HFFc6 (cell line): ENCODE results near the gene FBXO2. TPM values are rescaled to one million over a fixed set of nuclear protein-coding genes. Genes with fewer than 3 reads are reported as not detected.
"Not testable (repeated sequence)": the region's sequence is repeated elsewhere in the genome, so short reads cannot be mapped to it uniquely, and the experiment has no call there.

Source experiments
- DNase-seq: peaks from one replicate; pipeline ENCODE4 v3.0.0-alpha.2; 2018
- H3K27ac Mint-ChIP-seq: 2 replicates; pipeline ENCODE4 v1.8.0; 2020; ENCODE audit warnings: mild to moderate bottlenecking, mixed read lengths
- H3K27me3 Mint-ChIP-seq: 2 replicates; pipeline ENCODE4 v1.8.0; 2021; ENCODE audit warnings: mild to moderate bottlenecking, moderate library complexity, mixed read lengths; ENCODE audit not compliant: insufficient read depth
- H3K36me3 Mint-ChIP-seq: 2 replicates; pipeline ENCODE4 v1.8.0; 2021; ENCODE audit warnings: low read depth, mixed read lengths
- H3K4me1 Mint-ChIP-seq: 2 replicates; pipeline ENCODE4 v1.8.0; 2020; ENCODE audit warnings: low read depth, mixed read lengths
- H3K4me3 Mint-ChIP-seq: 2 replicates; pipeline ENCODE4 v1.8.0; 2020; ENCODE audit warnings: mild to moderate bottlenecking, moderate library complexity, mixed read lengths
- H3K9me3 Mint-ChIP-seq: 2 replicates; pipeline ENCODE4 v1.8.0; 2020; ENCODE audit warnings: mild to moderate bottlenecking, mixed read lengths
- CTCF ChIP-seq: fragments of 200-600 bp; sonication (generic); IDR thresholded peaks from 2 replicates; pipeline ENCODE4 v1.5.0; 2021; ENCODE audit warnings: antibody characterized with exemption, mild to moderate bottlenecking
- total RNA-seq, 6 experiments: library from RNA; stranded (reverse); fragmentation: NEBNext Ultra II Directional; extraction: Animal tissue kit (Norgen Biotek cat#: 25700); gene quantifications; 2 replicates in 1 of 6; 3 replicates in 5 of 6; pipeline ENCODE4 v1.2.3, GENCODE V29; 2021

The FBXO2 gene
- total RNA-seq, 6 experiments from 2014 or later = 0.66 to 1.7 (median 0.78) TPM

- TF ChIP-seq CTCF = no peak
- peaks cover 41% of the 10 kb centered on the region for H3K27me3 Mint-ChIP-seq
- no peaks in the 10 kb centered on the region for H3K4me1 Mint-ChIP-seq
- no peak overlapping the region for H3K4me3 Mint-ChIP-seq
- H3K36me3 Mint-ChIP-seq = no peaks in the 10 kb centered on the region
- H3K9me3 Mint-ChIP-seq = no peaks in the 10 kb centered on the region; the same call in 1 of the 2 replicates
- DNase-seq = no peak
- no peak overlapping the region for H3K27ac Mint-ChIP-seq
These were observed 37.5 kb downstream of the FBXO2 start for GRCh38 chr1:11616766-11617165.

- no peak for DNase-seq
- Mint-ChIP-seq H3K36me3 (no peaks in the 10 kb centered on the region), H3K27ac (no peak overlapping the region), H3K4me1 (no peaks in the 10 kb centered on the region), H3K4me3 (no peak overlapping the region), H3K9me3 (no peaks in the 10 kb centered on the region; the same call in 1 of the 2 replicates), H3K27me3 (peaks cover 35% of the 10 kb centered on the region)
- no peak for TF ChIP-seq CTCF
These were observed 39.1 kb downstream of the FBXO2 start for GRCh38 chr1:11615090-11615489.

- Mint-ChIP-seq H3K27me3 (peaks cover 39% of the 10 kb centered on the region), H3K36me3 (no peaks in the 10 kb centered on the region), H3K4me1 (no peaks in the 10 kb centered on the region), H3K27ac (no peak overlapping the region), H3K9me3 (no peaks in the 10 kb centered on the region; the same call in 1 of the 2 replicates), H3K4me3 (no peak overlapping the region)
- DNase-seq = no peak
- no peak for TF ChIP-seq CTCF
These were observed 40.9 kb downstream of the FBXO2 start for GRCh38 chr1:11613347-11613746.

- no peaks in the 10 kb centered on the region for H3K4me1 Mint-ChIP-seq
- no peaks in the 10 kb centered on the region for H3K36me3 Mint-ChIP-seq
- H3K27ac Mint-ChIP-seq = no peak overlapping the region
- no peak for TF ChIP-seq CTCF
- no peak for DNase-seq
- peaks cover 35% of the 10 kb centered on the region for H3K27me3 Mint-ChIP-seq
- H3K4me3 Mint-ChIP-seq = no peak overlapping the region
- no peaks in the 10 kb centered on the region; the same call in 1 of the 2 replicates for H3K9me3 Mint-ChIP-seq
These were observed 42.4 kb downstream of the FBXO2 start for GRCh38 chr1:11611638-11612327.

- Mint-ChIP-seq H3K4me1 (no peaks in the 10 kb centered on the region), H3K9me3 (no peaks in the 10 kb centered on the region; the same call in 1 of the 2 replicates), H3K27ac (no peak overlapping the region), H3K36me3 (no peaks in the 10 kb centered on the region), H3K4me3 (no peak overlapping the region), H3K27me3 (peaks cover 38% of the 10 kb centered on the region)
- TF ChIP-seq CTCF = no peak
- no peak for DNase-seq
These were observed 43.5 kb downstream of the FBXO2 start for GRCh38 chr1:11610629-11611180.

GRCh38 chr1:11609378-11609777 is 44.9 kb downstream of the FBXO2 start:
- not testable (repeated sequence) for H3K36me3 Mint-ChIP-seq, H3K27ac Mint-ChIP-seq, H3K4me3 Mint-ChIP-seq, H3K4me1 Mint-ChIP-seq, DNase-seq, H3K9me3 Mint-ChIP-seq
- H3K27me3 Mint-ChIP-seq = peaks cover 43% of the 10 kb centered on the region

- H3K27ac Mint-ChIP-seq, H3K36me3 Mint-ChIP-seq, DNase-seq, H3K4me1 Mint-ChIP-seq, H3K9me3 Mint-ChIP-seq, H3K4me3 Mint-ChIP-seq: not testable (repeated sequence)
- peaks cover 44% of the 10 kb centered on the region for H3K27me3 Mint-ChIP-seq
These were observed 45.6 kb downstream of the FBXO2 start for GRCh38 chr1:11608596-11609130.
